T-helper 9 cell (primary cell): Measurements from ENCODE around the gene CCDC27.

Experiments used
- DNase-seq: peaks from one replicate; pipeline ENCODE4 v3.0.0-alpha.2; 2020

The CCDC27 gene

DNA sequence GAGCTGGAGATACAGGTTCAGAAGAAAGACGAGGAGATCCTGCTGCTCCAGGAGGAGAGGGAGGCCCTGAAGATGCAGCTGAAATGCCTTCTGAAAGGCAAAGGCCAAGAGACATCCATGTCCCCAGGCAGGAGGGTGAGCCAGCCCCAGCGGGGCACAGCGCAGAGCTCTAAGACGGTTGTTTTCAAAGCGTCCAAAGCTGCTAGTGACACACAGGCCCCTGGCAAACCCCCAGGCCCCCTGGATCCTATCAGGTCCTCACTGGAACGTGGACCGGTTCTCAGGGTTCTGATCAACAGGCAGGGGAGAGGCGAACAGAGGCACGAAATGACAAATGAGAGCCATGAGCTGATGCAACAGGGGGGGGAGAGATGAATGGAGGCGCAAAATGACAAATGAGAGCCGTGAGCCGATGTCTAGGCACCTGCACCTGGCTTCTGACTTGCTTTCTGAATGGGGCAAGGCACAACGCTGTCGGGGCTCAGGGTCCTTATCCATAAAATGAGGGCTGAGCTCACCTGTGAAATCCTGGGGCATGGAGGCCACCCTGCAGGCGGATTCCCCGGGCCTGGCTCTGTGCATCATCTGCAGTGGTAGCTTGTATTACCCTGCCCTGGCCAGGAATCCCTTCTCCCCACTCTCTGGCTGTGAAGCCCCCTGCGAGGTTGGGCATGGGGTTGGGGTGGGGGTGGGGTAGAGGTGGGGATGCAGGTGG is 9.2 kb downstream of the CCDC27 start:
- no peak for DNase-seq

GRCh38 chr1:3762151-3762872 is 10.1 kb downstream of the CCDC27 start:
- DNase-seq = no peak

- DNase-seq = no peak
These were observed 10.6 kb downstream of the CCDC27 start for GRCh38 chr1:3762873-3763228.

DNA sequence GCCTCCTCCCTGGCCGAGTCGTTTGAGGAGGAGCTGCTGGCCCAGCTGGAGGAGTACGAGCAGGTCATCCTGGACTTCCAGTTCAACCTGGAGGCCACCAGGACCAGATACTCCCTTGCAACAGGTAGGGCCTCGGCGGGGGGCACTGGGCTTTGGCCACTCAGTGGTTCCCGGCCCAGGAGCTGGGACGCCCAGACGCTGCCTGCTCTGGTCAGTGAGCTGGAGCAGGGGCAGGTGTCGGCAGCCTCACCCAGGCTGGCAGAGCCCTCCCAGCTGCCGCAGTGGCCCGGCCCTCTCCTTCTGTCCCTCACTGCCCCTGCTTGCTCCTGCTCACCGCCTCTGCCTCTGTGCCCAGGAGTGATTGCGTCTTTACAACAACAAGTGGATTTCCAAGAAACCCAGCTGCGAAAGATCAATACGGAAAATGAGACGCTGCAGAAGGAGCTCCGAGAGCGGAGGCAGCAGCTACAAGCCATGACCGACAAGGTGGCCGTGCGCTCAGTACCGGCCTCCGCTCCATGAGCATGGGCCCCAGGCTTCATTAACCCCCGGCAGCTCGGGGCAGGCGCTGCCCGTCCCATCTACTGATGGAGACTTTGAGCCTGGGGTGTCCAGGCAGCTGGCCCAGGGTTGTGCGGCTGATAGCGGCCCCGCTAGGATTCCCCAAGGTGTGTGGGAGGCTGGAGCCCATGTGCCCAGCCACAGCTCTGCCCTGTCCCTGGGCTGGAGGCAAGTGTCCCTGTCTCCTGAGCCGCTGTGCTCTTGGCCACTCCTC is 11.3 kb downstream of the CCDC27 start:
- no peak for DNase-seq

DNA sequence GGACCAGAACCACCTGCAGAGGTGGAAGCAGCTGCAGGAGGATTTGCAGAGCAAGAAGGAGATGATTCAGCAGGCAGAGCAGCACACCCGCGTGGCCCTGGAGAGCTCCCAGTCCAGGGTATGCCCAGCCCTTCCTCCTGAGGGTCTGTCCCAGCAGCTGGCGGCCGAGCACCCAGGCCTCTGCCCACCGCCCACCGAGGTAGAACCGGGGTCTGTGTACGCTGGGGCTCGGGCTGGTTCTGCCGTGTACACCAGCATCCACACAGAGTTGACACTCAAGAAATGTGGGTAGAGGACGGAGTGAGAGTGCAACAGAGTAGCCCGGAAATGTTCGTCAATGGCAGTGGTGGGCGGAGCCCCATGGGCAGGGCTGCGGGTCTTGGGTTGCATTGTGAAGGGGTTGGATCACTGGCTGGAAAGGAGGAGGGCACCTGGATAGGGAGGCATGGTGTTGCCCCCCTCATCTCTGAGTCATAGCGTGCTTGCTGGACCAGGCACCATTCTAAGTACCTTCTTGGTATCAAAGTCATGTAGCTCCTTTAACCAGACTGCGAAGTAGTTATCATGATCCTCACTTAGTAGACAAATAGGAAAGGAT is 15.2 kb downstream of the CCDC27 start:
- no peak for DNase-seq

DNA sequence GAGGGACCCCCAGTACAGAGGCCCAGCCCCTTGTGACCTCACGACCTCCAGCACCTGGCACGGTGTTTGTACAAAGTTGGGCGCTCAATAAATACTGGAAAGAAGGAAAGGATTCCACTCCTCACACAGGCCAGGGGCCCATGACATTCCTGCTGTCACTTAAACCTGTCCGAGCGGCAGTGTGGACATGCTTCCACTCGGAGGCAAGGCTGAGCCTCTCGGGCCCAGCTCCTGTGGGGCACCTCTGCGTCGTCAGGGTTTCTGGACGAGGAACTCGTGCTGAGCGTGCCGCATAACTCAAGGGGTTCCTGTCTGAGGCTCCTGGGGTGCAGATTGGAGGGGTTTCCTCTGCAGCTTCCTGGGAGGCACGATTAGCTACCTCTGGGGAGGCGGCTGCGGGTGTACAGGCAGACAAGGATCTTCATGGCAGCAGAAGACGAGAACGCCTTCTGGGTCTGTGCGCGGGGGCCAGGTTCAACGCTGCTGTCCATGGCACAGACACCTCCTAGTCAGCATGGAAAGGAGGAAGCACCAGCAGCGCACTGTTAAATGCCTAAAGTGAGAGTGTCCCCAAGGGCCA is 16.7 kb downstream of the CCDC27 start:
- no peak for DNase-seq

GRCh38 chr1:3770047-3770765 is 18.0 kb downstream of the CCDC27 start:
- DNase-seq = no peak

DNA sequence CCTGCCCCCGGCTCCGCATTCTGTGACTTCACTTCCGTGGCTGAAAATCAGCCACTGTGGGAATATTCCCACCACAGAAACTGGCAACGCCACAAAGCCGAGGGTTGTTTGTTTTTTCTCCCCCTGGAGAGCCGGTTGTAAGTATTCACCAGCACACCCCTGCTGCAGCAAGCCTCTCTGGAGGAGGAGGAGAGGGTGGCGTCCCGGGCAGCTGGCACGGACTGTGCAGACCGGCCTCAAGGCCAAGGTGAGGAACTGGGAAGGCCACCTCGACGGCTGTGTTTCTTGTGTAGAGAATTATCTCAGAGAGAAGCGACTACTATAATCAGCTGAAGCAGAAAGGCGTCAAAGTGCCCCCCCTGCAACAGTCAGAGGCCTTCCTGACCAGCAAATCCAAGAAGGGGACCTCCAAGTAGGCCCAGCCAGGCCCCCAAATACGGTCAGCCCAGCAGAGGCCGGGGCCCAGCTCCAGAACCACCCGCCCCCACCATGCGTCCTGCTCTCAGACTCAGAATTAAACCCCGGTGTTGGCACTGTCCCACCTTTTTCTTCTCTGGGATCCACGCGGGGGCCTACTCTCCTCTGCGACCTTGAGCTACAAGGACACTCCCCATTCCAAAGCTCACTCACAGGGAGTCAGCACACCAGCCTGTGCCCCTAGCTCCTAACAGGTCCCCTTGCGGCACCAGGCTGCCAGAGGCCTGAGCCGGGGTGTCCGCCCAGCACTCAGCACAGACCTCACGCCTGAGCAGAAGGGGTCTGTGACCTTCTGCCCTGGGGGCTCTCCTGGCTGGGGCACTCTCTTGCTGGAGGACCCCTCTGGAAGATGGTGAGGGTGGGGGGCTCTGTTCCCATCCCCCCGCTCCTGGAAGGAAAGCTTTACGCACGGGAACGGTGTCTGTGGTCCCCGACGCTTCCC is 19.1 kb downstream of the CCDC27 start:
- no peak for DNase-seq

DNA sequence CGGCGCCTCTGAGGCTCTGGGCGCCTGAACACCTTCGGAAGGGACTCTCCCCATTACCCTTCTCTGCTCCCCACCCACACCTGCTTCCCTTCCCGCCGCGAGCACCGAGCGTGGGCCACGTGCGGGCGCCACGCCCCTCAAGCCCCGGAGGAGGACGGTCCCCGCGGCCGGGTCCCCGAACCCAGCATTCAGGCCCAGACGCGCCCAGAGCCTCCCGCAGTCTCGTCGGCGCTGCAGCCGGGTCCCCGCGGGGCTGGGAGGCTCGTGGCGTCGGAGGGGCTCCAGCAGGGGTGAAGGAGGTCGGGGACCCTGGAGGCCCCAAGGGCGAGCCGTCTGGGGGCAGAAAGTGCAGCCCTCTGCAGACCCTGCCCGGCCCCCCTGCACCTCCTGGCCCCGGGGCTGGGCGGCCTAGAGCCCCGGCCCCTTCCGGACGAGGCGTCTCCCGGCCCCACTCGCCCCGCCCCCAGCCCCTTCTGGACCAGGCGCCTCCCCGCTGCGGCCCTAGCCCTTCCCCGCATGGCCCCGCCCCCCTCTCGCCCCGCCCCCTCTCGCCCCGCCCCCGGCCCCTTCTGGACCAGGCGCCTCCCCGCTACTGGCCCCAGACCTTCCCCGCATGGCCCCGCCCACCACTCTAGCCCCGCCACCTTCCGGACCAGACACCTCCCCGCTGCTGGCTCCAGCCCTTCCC is 19.9 kb downstream of the CCDC27 start:
- peak; percentile 84 for DNase-seq

GRCh38 chr1:3772715-3773571 is 20.7 kb downstream of the CCDC27 start, which contains the start of gene SMIM1:
Gene SMIM1, plus strand, starts transcription at chr1:3772749. Its CDS starts 2,625 bp downstream, at chr1:3775374.
- no peak for DNase-seq

DNA sequence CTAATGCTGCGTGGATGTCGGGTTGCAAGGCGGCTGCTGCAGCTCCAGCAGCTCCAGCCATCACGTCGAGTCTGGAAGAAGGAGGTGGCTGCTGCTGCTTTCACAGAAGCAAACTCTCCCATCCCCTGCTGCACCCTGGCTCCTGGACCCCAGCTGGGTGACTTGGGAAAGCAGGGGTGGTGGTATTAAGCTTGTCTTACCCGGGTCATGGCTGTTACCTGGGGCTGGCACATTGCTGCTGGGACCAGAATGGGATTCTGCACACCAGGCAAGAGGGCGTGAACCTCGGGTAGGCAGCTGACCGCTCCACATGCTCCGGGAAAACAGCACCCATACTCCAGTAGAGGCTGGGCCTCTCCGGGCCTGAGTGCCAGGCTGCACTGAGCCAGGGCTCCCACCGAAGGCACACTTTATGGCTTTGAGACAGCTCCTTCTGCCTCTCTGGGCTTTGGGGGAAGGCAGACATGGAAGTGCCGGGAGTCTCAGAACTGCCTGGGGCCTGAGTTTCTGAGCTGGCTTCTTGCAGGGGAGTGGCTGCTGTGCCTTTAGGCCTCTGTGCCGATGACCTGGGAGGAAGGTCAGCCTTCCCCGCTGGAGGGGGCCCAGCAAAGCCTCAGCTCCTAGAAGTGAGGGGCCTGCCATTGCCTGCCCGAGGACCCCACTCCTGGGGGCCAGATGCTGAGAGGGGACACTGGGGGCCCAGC is 21.5 kb downstream of the CCDC27 start:
- DNase-seq = no peak

GRCh38 chr1:3774276-3774945 is 22.2 kb downstream of the CCDC27 start:
- DNase-seq = no peak

DNA sequence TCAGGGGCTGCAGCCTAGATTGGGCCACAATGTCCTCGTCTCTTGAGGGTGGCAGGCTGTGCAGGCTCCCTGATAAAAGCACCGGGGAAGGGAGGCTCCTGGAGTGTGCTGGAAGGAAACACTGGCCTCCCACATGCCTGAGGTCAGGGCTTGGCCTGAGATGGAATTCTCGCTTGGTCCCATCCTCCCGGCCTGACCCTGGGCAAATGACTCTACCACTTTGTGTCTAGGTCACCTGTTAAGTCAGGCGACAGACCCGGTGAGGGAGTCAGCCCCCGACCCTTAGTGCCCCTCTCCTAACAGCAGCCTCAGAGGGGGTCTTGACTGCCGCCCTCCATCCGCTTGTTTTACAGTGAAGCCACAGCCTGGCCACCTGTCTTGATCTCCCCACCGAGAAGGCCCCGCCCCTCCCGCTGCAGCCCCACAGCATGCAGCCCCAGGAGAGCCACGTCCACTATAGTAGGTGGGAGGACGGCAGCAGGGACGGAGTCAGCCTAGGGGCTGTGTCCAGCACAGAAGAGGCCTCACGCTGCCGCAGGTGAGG is 22.8 kb downstream of the CCDC27 start:
- DNase-seq = no peak

- DNase-seq = peak; percentile 29
These were observed 23.4 kb downstream of the CCDC27 start for GRCh38 chr1:3775490-3776230.

DNA sequence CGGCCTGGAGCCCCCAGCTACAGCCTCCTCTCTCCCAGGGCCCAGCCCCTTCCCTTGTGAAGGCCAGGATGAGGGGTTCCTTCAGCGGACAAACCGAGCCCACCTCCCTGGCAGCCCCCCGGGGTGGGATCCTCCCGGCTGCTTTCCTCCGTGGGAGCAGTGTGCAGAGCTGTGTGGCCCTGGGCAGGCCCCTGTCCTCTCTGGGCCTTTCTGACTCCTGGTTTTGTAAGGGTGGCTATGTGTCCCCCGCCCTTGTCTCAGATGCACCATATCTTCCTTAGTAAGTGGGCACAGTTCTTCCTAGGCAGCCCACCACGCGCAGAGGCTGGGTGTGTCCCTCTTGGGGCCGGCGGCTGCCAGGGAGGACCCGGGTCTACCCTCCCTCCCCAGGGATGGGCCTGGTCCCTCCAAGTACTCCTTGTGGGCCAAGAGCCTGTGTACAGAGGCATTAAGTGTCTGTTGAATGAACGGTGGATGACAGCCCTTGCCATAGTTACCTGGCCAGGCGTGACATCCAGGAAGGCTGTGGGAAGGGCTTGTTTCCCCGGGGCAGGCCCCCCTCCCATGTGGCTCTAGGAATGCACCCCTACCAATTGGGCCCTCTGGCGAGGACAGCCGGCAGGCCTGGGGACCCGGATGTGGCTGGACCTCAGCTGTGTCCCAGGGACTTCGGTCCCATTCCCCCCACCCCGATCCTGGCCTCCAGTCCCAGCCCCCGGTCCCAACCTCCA is 24.1 kb downstream of the CCDC27 start:
- DNase-seq = no peak

- DNase-seq = no peak
These were observed 24.9 kb downstream of the CCDC27 start for GRCh38 chr1:3777078-3777547.
